ENCODE data around the gene SCT.

DNA sequence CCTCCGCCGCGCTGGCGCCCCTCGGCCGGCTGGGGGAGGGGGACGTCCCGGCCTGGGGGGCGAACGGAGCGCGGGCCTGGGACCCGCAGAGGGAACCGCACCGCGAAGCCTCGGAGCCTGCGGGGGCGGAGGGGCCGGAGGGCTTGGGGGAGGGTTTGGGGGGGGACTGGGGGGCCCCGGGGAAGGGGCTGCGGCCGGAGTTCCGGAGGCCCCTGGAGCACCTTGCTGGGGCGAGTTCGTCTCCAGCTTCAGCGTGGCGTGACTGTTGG is 261 bp upstream of the SCT start:
- TF ChIP-seq PPARA (CRISPR knock-in tag; IDR thresholded peaks at IDR 0.05; ENCODE audit: borderline replicate concordance) (no peak), ZNF70 (CRISPR knock-in tag; IDR thresholded peaks at IDR 0.05) (no peak), ESRRG (CRISPR knock-in tag; IDR thresholded peaks at IDR 0.05) (no peak), ZFP3 (CRISPR knock-in tag; IDR thresholded peaks at IDR 0.05) (no peak)
- TF ChIP-seq, protein P1, sequence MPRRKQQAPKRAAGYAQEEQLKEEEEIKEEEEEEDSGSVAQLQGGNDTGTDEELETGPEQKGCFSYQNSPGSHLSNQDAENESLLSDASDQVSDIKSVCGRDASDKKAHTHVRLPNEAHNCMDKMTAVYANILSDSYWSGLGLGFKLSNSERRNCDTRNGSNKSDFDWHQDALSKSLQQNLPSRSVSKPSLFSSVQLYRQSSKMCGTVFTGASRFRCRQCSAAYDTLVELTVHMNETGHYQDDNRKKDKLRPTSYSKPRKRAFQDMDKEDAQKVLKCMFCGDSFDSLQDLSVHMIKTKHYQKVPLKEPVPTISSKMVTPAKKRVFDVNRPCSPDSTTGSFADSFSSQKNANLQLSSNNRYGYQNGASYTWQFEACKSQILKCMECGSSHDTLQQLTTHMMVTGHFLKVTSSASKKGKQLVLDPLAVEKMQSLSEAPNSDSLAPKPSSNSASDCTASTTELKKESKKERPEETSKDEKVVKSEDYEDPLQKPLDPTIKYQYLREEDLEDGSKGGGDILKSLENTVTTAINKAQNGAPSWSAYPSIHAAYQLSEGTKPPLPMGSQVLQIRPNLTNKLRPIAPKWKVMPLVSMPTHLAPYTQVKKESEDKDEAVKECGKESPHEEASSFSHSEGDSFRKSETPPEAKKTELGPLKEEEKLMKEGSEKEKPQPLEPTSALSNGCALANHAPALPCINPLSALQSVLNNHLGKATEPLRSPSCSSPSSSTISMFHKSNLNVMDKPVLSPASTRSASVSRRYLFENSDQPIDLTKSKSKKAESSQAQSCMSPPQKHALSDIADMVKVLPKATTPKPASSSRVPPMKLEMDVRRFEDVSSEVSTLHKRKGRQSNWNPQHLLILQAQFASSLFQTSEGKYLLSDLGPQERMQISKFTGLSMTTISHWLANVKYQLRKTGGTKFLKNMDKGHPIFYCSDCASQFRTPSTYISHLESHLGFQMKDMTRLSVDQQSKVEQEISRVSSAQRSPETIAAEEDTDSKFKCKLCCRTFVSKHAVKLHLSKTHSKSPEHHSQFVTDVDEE (CRISPR knock-in tag; IDR thresholded peaks at IDR 0.05), result no peak
- TF ChIP-seq, protein P2, sequence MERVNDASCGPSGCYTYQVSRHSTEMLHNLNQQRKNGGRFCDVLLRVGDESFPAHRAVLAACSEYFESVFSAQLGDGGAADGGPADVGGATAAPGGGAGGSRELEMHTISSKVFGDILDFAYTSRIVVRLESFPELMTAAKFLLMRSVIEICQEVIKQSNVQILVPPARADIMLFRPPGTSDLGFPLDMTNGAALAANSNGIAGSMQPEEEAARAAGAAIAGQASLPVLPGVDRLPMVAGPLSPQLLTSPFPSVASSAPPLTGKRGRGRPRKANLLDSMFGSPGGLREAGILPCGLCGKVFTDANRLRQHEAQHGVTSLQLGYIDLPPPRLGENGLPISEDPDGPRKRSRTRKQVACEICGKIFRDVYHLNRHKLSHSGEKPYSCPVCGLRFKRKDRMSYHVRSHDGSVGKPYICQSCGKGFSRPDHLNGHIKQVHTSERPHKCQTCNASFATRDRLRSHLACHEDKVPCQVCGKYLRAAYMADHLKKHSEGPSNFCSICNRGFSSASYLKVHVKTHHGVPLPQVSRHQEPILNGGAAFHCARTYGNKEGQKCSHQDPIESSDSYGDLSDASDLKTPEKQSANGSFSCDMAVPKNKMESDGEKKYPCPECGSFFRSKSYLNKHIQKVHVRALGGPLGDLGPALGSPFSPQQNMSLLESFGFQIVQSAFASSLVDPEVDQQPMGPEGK (CRISPR knock-in tag; IDR thresholded peaks at IDR 0.05; ENCODE audit: borderline replicate concordance), result no peak

Measured in SK-N-SH treated with all-trans-retinoic acid at 6 μM for 48 hours (cell line).